Uterus (tissue), 4 donors: ENCODE data around the gene CLK2. TPM values are rescaled to one million over a fixed set of nuclear protein-coding genes. Genes with fewer than 3 reads are reported as not detected.

Experiments
- DNase-seq, 2 donors: peaks; one replicate each; pipeline ENCODE4 v3.0.0-alpha.2; 2019 to 2020
- H3K27ac ChIP-seq, 2 donors: fragments of 200-600 bp; sonication (generic); 1 replicate in 1 of 2; 2 replicates in 1 of 2; pipeline ENCODE4 v1.5.1; 2016 to 2018
- H3K27me3 ChIP-seq, 2 donors: fragments of 200-600 bp; sonication (generic); one replicate each; pipeline ENCODE4 v1.5.1; 2018 to 2019; ENCODE audit warnings: control low read depth in 1 of 2
- H3K36me3 ChIP-seq, 2 donors: fragments of 200-600 bp; sonication (generic); one replicate each; pipeline ENCODE4 v1.5.1; 2019; ENCODE audit warnings: control low read depth in 1 of 2
- H3K4me1 ChIP-seq, 2 donors: fragments of 200-600 bp; sonication (generic); one replicate each; pipeline ENCODE4 v1.5.1; 2018 to 2019; ENCODE audit warnings: control low read depth in 1 of 2
- H3K4me3 ChIP-seq, 2 donors: fragments of 200-600 bp; sonication (generic); 1 replicate in 1 of 2; 2 replicates in 1 of 2; pipeline ENCODE4 v1.5.1; 2018 to 2019; ENCODE audit warnings: mild to moderate bottlenecking in 1 of 2
- H3K9me3 ChIP-seq, 2 donors: fragments of 200-600 bp; sonication (generic); one replicate each; pipeline ENCODE4 v1.5.1; 2019; ENCODE audit warnings: control low read depth in 1 of 2
- CTCF ChIP-seq, 4 experiments: fragments of 200-600 bp in 2 of 4; fragments of 450-650 bp in 2 of 4; sonication (generic) in 2 of 4; IDR thresholded peaks; one replicate each; pipeline ENCODE4 v1.5.1; 2016 to 2019; ENCODE audit warnings: antibody characterized with exemption in 4 of 4, mild to moderate bottlenecking in 2 of 4, moderate library complexity in 1 of 4
- POLR2A ChIP-seq, 2 donors: fragments of 450-650 bp; IDR thresholded peaks; one replicate each; pipeline ENCODE4 v1.6.1; 2016; ENCODE audit warnings: antibody characterized with exemption in 2 of 2, mild to moderate bottlenecking in 1 of 2, moderate library complexity in 1 of 2
- intact Hi-C: fragments of 100-400 bp; cut with DNase I; formaldehyde crosslinking; loops from one replicate; pipeline ENCODE4 v1.15.1; 2023; ENCODE audit warnings: low total_unique reads
- total RNA-seq, 4 donors: library from RNA; depleted of rRNA in 3 of 4; stranded (reverse); fragments of >200 nt in 3 of 4; gene quantifications; one replicate each; pipeline versions ENCODE4 v1.1.0 to v1.2.4, GENCODE V29; 2014 to 2023
- donor health status: DM: yes; HTN: yes; CAD: no.

Gene CLK2
- total RNA-seq, 4 donors from 2014 or later = 25.4 to 75.3 (median 39.3) TPM

GRCh38 chr1:155260276-155260675, 13.0 kb downstream of the CLK2 start:
- DNase-seq = no peak
- Histone ChIP-seq H3K4me1 (peaks cover 7 to 17% of the 10 kb centered on the region in 2 donors), H3K36me3 (no peaks in the 10 kb centered on the region), H3K27ac (no peak overlapping the region), H3K9me3 (no peaks in the 10 kb centered on the region), H3K4me3 (no peak overlapping the region), H3K27me3 (no peaks in the 10 kb centered on the region)
- TF ChIP-seq POLR2A (IDR thresholded peaks at IDR 0.05) = no peak
- TF ChIP-seq CTCF (IDR thresholded peaks at IDR 0.05) = no peak
- intact Hi-C loops = no loop called here

GRCh38 chr1:155256058-155256852, 17.0 kb downstream of the CLK2 start:
- no peak for DNase-seq
- intact Hi-C loops = no loop called here
- no peaks in the 10 kb centered on the region for H3K36me3 ChIP-seq
- peak overlapping the region; percentile 64 to 92 for H3K4me3 ChIP-seq
- H3K27ac ChIP-seq = peak overlapping the region; percentile 95 to 98
- no peaks in the 10 kb centered on the region for H3K27me3 ChIP-seq
- peaks cover 7 to 19% of the 10 kb centered on the region in 2 donors for H3K4me1 ChIP-seq
- H3K9me3 ChIP-seq = no peaks in the 10 kb centered on the region
- no peak for TF ChIP-seq CTCF (IDR thresholded peaks at IDR 0.05)
- no peak for TF ChIP-seq POLR2A (IDR thresholded peaks at IDR 0.05)

- Histone ChIP-seq H3K36me3 (no peaks in the 10 kb centered on the region), H3K27me3 (no peaks in the 10 kb centered on the region), H3K9me3 (no peaks in the 10 kb centered on the region), H3K4me3 (peak within 1 kb of the TSS; percentile 64 to 92), H3K27ac (peak within 1 kb of the TSS; percentile 95 to 98), H3K4me1 (peaks cover 2 to 15% of the 10 kb centered on the region in 2 donors)
- peak in 2 of 4 experiments; percentile 18 to 39 for TF ChIP-seq CTCF (IDR thresholded peaks at IDR 0.05)
- peak; percentile 55 to 59 for TF ChIP-seq POLR2A (IDR thresholded peaks at IDR 0.05)
- intact Hi-C loops = no loop called here
- peak; percentile 87 to 90 for DNase-seq
Observed at GRCh38 chr1:155255243-155256007, 17.9 kb downstream of the CLK2 start, which contains the start of gene ENTREP3. ENTREP3 (minus strand) TSS chr1:155255483; CDS start chr1:155254877, 606 bp downstream.

GRCh38 chr1:155254714-155255242, 18.5 kb downstream of the CLK2 start:
- intact Hi-C loops = no loop called here
- no peak for TF ChIP-seq POLR2A (IDR thresholded peaks at IDR 0.05)
- peak in 1 of 4 experiments; percentile 4 for TF ChIP-seq CTCF (IDR thresholded peaks at IDR 0.05)
- peak overlapping the region; percentile 95 to 98 for H3K27ac ChIP-seq
- H3K27me3 ChIP-seq = no peaks in the 10 kb centered on the region
- no peaks in the 10 kb centered on the region for H3K36me3 ChIP-seq
- peak overlapping the region; percentile 64 to 92 for H3K4me3 ChIP-seq
- DNase-seq = peak; percentile 34 to 56
- peaks cover 0 to 18% of the 10 kb centered on the region in 2 donors for H3K4me1 ChIP-seq
- H3K9me3 ChIP-seq = no peaks in the 10 kb centered on the region
